ENCODE data around the gene PLXNA1.

PLXNA1 gene

DNA sequence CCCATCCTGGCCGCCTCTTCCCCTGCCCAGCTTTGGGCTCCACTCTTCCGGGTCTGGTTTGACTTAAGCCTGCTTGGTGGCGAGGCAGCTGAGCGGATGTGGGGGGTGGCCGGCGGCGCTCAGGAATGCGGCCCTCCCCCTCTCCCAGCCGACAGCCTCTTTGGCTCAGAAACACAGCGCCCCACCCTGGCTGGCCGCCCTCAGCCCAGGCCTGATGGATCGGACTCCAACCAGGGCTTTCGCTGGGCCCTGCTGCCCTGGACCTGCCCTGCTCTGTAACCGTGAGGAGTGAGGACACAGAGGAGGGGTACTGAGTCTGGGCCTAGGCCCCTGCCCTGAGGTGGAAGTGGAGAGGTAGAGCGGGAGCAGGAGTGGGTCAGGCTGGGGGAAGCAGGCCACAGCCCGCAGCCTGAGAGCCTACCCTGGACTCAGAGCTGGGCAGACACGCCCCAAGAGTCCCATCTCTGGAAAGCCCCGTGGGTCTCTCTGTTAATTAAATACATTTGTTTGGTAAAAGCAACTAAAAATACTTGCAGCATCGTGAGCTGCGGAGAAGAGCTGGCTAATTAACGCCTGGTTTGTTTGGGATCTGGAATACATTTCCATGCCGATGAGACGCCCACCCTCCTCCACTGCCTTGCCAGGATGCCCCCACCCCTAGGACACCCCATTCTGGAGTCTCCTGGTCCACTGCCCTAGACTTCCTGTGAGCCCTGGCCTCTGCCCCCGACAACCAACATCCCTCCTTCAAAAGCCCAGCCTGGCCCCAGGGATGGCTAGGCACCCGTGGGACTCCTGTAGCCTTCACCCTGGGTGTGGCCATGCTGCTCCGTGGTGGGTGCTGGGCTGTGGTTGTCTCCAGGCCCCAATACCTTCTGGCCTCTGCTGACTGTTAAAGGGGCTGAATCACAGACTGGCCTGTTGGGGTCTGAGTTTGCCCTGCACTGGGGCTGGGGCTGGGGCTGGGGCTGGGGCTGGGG is 19.6 kb downstream of the PLXNA1 start:
- TF ChIP-seq, protein P1, sequence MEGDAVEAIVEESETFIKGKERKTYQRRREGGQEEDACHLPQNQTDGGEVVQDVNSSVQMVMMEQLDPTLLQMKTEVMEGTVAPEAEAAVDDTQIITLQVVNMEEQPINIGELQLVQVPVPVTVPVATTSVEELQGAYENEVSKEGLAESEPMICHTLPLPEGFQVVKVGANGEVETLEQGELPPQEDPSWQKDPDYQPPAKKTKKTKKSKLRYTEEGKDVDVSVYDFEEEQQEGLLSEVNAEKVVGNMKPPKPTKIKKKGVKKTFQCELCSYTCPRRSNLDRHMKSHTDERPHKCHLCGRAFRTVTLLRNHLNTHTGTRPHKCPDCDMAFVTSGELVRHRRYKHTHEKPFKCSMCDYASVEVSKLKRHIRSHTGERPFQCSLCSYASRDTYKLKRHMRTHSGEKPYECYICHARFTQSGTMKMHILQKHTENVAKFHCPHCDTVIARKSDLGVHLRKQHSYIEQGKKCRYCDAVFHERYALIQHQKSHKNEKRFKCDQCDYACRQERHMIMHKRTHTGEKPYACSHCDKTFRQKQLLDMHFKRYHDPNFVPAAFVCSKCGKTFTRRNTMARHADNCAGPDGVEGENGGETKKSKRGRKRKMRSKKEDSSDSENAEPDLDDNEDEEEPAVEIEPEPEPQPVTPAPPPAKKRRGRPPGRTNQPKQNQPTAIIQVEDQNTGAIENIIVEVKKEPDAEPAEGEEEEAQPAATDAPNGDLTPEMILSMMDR (IDR thresholded peaks at IDR 0.05; ENCODE audit: borderline replicate concordance, insufficient read depth, low read depth, low read length), result no peak
- H3K4me3 ChIP-seq (ENCODE audit: low read depth, low read length), result no peak overlapping the region

GRCh38 chr3:127003175-127003555 is 20.2 kb downstream of the PLXNA1 start:
- H3K4me3 ChIP-seq (ENCODE audit: low read depth, low read length), result no peak overlapping the region
- TF ChIP-seq, protein P1 (IDR thresholded peaks at IDR 0.05; ENCODE audit: borderline replicate concordance, insufficient read depth, low read depth, low read length), result no peak

- TF ChIP-seq, protein P1 (IDR thresholded peaks at IDR 0.05; ENCODE audit: borderline replicate concordance, insufficient read depth, low read depth, low read length), result no peak
Measured at GRCh38 chr3:127003601-127004280, 20.8 kb downstream of the PLXNA1 start.

DNA sequence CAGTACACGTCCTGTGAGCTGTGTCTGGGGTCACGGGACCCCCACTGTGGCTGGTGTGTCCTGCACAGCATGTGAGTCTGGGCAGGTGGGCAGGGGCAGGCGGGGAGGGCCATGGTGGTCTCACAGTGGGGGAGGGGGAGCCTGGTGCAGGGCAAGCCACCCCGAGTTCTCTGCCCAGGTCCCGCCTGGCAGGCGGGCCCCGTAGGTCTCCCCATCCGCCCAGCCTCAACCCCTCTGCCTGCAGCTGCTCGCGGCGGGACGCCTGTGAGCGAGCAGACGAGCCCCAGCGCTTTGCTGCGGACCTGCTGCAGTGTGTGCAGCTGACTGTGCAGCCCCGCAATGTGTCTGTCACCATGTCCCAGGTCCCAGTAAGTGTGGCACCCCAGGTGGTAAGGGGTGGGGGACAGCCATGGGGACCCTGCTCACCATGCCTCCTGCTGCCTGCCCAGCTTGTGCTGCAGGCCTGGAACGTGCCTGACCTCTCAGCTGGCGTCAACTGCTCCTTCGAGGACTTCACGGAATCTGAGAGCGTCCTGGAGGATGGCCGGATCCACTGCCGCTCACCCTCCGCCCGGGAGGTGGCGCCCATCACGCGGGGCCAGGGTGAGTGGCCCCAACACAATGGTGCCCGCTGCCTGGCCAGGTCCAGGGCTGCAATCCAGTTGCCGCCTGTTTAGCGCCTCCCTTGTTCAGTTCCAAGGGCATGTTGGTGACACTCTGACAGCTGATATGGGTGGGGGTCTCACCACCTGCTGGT is 21.9 kb downstream of the PLXNA1 start:
- TF ChIP-seq, protein P1 (IDR thresholded peaks at IDR 0.05; ENCODE audit: borderline replicate concordance, insufficient read depth, low read depth, low read length), result no peak
- no peak overlapping the region for H3K4me3 ChIP-seq (ENCODE audit: low read depth, low read length)

More at GRCh38 chr3:127003601-127004280, 20.8 kb downstream of the PLXNA1 start:
- no peak overlapping the region for H3K4me3 ChIP-seq (ENCODE audit: low read depth, low read length)

DNA sequence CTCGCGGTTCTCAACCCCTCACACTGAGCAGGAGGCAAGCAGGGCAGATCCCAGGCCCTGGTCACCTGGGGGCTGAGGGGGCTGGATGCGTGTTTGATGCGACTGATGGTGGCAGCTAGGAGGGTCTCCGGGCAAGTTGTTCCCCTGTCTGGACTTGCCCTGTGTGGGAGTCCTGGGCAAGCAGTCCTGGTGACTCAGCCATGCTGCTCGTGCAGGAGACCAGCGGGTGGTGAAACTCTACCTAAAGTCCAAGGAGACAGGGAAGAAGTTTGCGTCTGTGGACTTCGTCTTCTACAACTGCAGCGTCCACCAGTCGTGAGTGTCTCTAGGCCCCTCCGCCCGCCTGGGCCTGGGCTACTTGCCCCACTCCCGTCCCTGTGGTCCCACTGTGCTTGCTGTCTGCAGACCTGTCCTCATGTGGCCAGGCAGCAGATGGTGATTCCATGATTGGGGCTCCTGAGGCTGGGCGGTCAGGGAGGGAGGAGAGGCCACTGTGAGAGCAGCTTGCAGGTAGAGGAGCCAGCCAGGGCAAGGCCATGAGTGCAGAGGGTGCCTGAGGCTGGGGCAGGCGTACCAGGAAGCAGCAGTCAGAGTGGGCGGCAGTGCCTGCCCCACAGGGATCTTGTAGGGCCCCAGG is 23.1 kb downstream of the PLXNA1 start:
- TF ChIP-seq, protein P1 (IDR thresholded peaks at IDR 0.05; ENCODE audit: borderline replicate concordance, insufficient read depth, low read depth, low read length), result no peak
- H3K4me3 ChIP-seq (ENCODE audit: low read depth, low read length), result no peak overlapping the region

DNA sequence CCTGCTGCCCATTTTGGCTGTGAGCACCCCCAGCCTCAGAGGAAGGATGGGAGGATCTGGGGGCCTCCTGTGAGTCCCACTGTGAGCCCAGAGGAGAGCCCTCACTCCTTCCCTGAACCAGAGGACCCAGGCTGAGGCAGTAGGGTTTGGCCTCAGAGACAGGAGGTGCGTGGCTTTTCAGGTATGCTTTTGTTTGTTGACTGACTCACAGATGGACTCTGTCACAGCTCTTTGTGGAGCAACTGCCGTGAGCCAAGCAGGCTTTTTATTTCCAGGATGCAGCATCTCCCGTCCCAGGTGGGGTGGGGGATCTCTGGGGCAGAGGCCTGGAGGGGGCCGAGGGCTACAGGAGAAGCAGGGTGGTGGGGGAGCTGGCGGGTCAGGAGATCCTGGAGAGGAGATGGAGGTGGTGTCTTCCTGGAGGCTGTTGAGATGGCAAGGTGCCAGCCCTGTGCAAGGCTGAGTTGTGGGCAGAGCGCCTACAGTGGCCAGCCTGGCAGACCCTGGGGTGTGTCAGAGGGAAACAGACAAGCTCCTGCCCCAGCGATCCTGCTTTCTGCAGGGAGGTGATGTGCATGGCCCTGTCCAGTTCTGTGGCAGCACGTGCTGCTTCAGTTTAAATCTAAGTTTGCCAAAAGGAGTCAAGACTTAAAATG is 24.0 kb downstream of the PLXNA1 start:
- no peak overlapping the region for H3K4me3 ChIP-seq (ENCODE audit: low read depth, low read length)
- TF ChIP-seq, protein P1 (IDR thresholded peaks at IDR 0.05; ENCODE audit: borderline replicate concordance, insufficient read depth, low read depth, low read length), result no peak
